ENCODE results near the gene EPHB1. TPM values are rescaled to one million over a fixed set of nuclear protein-coding genes. Genes with fewer than 3 reads are reported as not detected.
A peak's percentile ranks its signal among the peaks of the same experiment; 100 is the strongest.

The EPHB1 gene
- total RNA-seq, 1 experiment from 2014 or later = 7.0 TPM

DNA sequence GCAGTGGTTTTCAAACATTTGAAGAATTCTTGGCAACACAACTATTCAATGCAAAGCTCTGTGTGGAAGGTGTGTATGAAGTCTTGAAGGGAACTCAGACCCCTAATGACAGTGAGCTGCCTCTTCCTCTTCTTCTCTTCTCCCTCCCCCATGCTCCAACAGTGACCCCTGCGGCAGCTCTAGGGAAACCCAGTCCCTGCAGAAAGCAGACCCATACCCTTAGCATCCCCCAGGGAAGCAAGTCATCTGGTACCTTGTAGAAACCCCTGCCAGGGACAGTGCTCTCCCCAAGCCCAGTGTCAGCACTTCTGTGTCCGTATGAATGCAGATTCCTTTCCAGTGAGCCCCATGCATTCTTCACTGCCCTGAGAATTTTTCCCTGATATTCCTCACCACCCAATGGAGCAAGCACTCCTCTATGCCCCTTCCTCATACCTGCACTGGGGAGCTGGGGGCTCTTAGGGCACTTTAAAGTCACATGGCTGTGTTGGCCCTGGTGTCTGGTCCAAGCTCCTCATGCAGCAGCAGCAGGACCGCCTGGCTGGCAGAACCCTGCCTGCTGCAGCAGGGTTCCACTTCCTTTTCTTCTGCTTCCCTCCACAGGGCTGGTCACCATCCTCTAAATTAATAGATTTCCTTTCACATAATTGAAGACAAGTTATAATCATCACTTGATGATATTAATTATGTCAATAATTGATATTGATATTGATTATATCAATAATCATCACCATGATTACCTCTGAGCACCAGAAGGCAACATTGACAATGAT, 442.5 kb downstream of the EPHB1 start:
- Mint-ChIP-seq H3K9me3 (peaks cover 34% of the 10 kb centered on the region), H3K4me3 (no peak overlapping the region), H3K4me1 (peaks cover 35% of the 10 kb centered on the region), H3K36me3 (peaks cover 26% of the 10 kb centered on the region), H3K27me3 (ENCODE audit: low read depth) (peaks cover 3% of the 10 kb centered on the region; the same call in 1 of the 2 replicates), H3K27ac (no peak overlapping the region)
- DNase-seq (ENCODE audit: low spot score) = peak; percentile 46
- ATAC-seq = peak; percentile 70
- ChIA-PET POLR2A (interaction anchor here (0.5 to 0.7 kb wide), 3 partner anchors 246 to 428 kb away, joined by 3 to 4 read pairs (median 4); no protein-coding TSS in a partner anchor), CTCF (interaction anchor here (0.7 to 6.6 kb wide), 11 partner anchors 9 to 673 kb away, joined by 3 to 65 read pairs (median 4); partner anchors contain the start of gene EPHB1)
- TF ChIP-seq ZNF396 (CRISPR knock-in tag; IDR thresholded peaks at IDR 0.05; ENCODE audit: borderline replicate concordance) (no peak), ZNF423 (CRISPR knock-in tag; IDR thresholded peaks at IDR 0.05) (no peak), OVOL2 (CRISPR knock-in tag; IDR thresholded peaks at IDR 0.05; ENCODE audit: borderline replicate concordance) (no peak), CREM (CRISPR knock-in tag; IDR thresholded peaks at IDR 0.05) (no peak), PREB (CRISPR knock-in tag; IDR thresholded peaks at IDR 0.05; ENCODE audit: borderline replicate concordance) (no peak), CBFB (CRISPR knock-in tag; IDR thresholded peaks at IDR 0.05; ENCODE audit: low read depth) (no peak), ATF3 (CRISPR knock-in tag; conservative IDR thresholded peaks at IDR 0.05) (no peak)

DNA sequence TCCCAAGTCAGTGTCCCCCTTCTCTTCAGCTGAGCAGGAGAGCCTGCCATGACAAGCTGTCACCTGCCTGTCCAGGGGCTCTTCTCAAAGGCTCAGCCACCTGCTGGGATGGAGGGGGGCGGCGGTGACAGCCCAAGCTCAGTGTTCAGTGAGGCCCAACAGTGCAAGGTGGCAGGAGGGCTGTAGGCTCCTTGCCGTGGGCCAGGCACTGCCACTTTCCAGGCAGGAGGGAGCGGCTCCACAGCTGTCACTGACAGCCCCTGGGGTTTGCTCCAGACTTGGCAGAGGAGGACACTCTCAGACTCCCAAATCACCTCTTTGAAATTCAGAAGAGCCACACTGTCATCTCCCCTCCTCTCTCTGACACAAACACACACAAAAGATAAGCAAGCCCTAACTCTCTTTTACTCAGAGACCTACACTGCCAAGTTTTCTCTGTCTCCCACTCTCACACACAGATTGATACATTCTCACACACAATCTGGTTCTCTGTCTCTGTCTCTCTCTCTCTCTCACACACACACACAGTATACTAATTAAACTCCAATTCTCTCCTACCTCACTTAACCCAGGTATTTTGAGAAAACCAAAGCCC, 443.3 kb downstream of the EPHB1 start:
- TF ChIP-seq USF1 (CRISPR knock-in tag; IDR thresholded peaks at IDR 0.05) (no peak), EMX1 (CRISPR knock-in tag; IDR thresholded peaks at IDR 0.05) (no peak), MYBL2 (CRISPR knock-in tag; IDR thresholded peaks at IDR 0.05) (no peak), SOX15 (CRISPR knock-in tag; IDR thresholded peaks at IDR 0.05) (no peak), SP1 (CRISPR knock-in tag; conservative IDR thresholded peaks at IDR 0.05) (no peak), JUN (CRISPR knock-in tag; IDR thresholded peaks at IDR 0.05) (no peak), TCF7 (CRISPR knock-in tag; IDR thresholded peaks at IDR 0.05; ENCODE audit: low read depth) (no peak), ETV6 (CRISPR knock-in tag; IDR thresholded peaks at IDR 0.05) (no peak), ZNF281 (CRISPR knock-in tag; IDR thresholded peaks at IDR 0.05) (no peak), NR2C2 (CRISPR knock-in tag; IDR thresholded peaks at IDR 0.05) (no peak)
- TF ChIP-seq, protein P1, sequence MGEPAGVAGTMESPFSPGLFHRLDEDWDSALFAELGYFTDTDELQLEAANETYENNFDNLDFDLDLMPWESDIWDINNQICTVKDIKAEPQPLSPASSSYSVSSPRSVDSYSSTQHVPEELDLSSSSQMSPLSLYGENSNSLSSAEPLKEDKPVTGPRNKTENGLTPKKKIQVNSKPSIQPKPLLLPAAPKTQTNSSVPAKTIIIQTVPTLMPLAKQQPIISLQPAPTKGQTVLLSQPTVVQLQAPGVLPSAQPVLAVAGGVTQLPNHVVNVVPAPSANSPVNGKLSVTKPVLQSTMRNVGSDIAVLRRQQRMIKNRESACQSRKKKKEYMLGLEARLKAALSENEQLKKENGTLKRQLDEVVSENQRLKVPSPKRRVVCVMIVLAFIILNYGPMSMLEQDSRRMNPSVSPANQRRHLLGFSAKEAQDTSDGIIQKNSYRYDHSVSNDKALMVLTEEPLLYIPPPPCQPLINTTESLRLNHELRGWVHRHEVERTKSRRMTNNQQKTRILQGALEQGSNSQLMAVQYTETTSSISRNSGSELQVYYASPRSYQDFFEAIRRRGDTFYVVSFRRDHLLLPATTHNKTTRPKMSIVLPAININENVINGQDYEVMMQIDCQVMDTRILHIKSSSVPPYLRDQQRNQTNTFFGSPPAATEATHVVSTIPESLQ (CRISPR knock-in tag; IDR thresholded peaks at IDR 0.05) = no peak
- Mint-ChIP-seq H3K9me3 (peaks cover 26% of the 10 kb centered on the region), H3K4me3 (no peak overlapping the region), H3K27me3 (ENCODE audit: low read depth) (0 out of 2 replicates have a peak, but pooled peaks cover 3% of the 10 kb centered on the region), H3K36me3 (peaks cover 18% of the 10 kb centered on the region), H3K27ac (no peak overlapping the region), H3K4me1 (peaks cover 29% of the 10 kb centered on the region)
- ATAC-seq (no peak), DNase-seq (ENCODE audit: low spot score) (no peak)
- CTCF ChIA-PET = interaction anchor here (1.5 to 6.6 kb wide), 5 partner anchors 7 to 443 kb away, joined by 6 to 65 read pairs (median 16); partner anchors contain the start of gene EPHB1
- POLR2A ChIA-PET = no interaction called here
